Fibroblast of villous mesenchyme (primary cell): ENCODE measurements around the gene TMCO1. TPM values are rescaled to one million over a fixed set of nuclear protein-coding genes. Genes with fewer than 3 reads are reported as not detected.
"Not testable (repeated sequence)": the region's sequence is repeated elsewhere in the genome, so short reads cannot be mapped to it uniquely, and the experiment has no call there.

Experiments
- DNase-seq: peaks from one replicate; pipeline ENCODE4 v3.0.0-alpha.2; 2010; ENCODE audit warnings: low read depth
- H3K4me3 ChIP-seq: 2 replicates; pipeline ENCODE4 v1.5.1; 2011; ENCODE audit warnings: low read depth, mild to moderate bottlenecking, low read length
- total RNA-seq: library from RNA; depleted of rRNA; stranded (reverse); fragments of >200 nt; gene quantifications from 2 replicates; pipeline ENCODE4 v1.2.3, GENCODE V29; 2012
- TF ChIP-seq, protein P1 (sequence below): IDR thresholded peaks from 2 replicates; pipeline ENCODE4 v1.5.1; 2012; ENCODE audit warnings: low read depth, mild to moderate bottlenecking, low read length; ENCODE audit not compliant: insufficient read depth

The TMCO1 gene
- total RNA-seq, 1 donor, result 121 TPM

DNA sequence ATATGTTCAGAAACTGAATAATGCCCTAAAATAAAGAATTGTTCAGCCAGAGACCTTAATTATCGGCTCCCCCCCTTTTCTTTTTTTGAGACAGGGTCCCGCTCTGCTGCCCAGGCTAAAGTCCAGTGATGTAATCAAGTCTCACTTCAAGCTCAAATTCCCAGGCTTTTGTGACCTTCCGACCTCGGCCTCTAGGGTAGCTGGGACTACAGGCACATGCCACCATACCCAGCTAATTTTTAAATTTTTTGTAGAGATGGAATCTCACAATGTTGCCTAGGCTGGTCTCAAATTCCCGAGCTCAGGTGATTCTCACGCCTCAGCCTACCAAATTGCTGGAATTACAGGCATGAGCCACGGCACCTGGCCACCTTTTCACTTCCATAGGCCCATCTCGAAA, 26.5 kb downstream of the TMCO1 start:
- TF ChIP-seq, protein P1, sequence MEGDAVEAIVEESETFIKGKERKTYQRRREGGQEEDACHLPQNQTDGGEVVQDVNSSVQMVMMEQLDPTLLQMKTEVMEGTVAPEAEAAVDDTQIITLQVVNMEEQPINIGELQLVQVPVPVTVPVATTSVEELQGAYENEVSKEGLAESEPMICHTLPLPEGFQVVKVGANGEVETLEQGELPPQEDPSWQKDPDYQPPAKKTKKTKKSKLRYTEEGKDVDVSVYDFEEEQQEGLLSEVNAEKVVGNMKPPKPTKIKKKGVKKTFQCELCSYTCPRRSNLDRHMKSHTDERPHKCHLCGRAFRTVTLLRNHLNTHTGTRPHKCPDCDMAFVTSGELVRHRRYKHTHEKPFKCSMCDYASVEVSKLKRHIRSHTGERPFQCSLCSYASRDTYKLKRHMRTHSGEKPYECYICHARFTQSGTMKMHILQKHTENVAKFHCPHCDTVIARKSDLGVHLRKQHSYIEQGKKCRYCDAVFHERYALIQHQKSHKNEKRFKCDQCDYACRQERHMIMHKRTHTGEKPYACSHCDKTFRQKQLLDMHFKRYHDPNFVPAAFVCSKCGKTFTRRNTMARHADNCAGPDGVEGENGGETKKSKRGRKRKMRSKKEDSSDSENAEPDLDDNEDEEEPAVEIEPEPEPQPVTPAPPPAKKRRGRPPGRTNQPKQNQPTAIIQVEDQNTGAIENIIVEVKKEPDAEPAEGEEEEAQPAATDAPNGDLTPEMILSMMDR, result no peak
- no peak overlapping the region for H3K4me3 ChIP-seq
- DNase-seq, result no peak

DNA sequence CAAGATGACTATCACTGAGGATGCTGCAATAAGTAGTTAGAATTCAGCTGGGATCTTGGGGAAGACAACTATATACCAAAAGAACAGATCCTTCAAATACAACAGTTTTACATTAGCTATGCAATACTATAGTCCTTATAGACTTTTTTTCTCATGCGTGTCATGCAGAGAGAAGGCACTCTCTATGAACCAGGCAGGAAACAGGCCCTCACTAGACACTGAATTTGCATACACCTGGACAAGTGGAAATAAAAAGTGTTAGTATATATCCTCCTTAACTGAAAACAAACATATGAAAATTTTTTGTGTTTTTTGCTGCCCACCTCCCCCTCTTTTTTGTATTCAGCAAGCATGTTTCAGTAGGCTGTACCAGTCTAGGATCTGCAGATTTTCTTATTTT, 29.9 kb downstream of the TMCO1 start:
- TF ChIP-seq, protein P1, result no peak
- no peak overlapping the region for H3K4me3 ChIP-seq
- no peak for DNase-seq

DNA sequence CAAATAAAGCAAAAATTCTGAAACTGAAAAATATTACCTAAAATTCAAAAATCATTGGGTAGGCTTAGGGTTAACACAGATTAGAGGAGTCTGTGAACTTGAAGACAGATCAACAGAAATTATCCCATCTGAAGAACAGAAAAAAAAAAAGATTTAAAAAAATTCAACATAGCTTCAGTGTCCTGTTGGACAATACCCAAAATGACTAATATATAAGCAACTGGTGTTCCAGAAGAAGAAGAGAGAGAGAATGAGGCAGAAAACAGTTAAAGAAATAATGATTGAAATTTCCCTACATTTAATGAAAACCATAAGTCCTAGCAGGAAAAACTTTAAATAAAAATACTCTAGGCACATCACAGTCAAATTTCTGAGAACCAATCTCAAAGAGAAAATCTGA, 31.5 kb downstream of the TMCO1 start:
- no peak for DNase-seq

DNA sequence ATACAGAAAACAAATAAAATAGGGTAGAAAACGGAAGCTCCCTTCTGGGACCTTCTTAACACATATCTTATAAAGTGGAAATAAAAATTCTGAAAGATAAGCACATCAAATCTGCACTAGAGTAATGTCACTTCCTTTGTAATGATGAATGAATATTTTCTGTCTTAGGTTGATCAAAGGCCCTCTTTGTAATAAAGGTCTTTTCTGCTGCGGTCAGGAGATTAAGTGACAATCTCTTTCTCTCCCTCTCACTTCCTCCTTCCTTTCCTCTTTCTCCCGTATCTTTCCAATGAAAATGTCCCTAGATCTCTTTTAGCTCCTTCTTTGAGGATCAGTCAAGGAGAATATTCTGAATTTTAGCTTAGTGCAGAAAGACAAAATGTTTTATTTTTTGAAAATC, 33.8 kb downstream of the TMCO1 start:
- H3K4me3 ChIP-seq, result no peak overlapping the region
- TF ChIP-seq, protein P1, result no peak
- no peak for DNase-seq

More for the DNA sequence above, 31.5 kb downstream of the TMCO1 start:
- no peak overlapping the region for H3K4me3 ChIP-seq
- TF ChIP-seq, protein P1, result no peak

DNA sequence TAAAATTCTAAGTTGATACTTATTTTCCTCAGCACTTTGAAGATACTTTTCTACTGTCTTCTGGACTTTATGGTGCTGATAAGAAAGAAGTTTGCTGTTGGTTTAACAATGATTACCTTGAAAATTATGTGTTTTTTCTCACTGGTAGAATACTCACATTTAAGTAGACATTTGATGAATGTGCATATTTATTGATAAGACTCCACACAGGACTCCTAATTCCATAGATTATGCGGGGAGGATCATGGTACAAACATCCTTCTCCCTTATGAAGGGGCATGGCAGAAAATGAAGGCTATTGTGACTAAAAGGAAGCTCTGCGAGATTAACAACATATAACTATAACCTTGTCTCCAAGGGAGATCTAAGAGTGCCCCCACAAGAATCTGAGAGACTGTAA, 41.8 kb downstream of the TMCO1 start:
- no peak for DNase-seq
- H3K4me3 ChIP-seq, result no peak overlapping the region
- TF ChIP-seq, protein P1, result no peak

DNA sequence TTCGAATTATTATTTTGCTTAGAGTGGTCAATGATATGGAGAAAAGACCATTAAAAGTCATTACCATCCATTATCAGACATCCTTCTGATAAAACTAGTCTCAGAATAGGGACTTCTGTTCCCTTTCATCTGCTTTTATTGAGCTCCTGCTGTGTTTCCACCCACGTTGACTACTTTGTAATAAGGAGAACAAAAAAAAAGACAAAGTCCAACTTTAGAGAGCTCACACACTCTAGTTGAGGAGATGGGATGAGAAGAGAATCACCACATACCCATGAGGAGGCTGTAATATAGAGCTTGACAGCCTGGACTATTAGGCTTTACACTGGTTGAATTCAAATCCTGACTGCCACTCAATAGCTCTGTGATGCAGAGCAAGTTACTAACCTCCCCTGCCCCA, 42.5 kb downstream of the TMCO1 start:
- TF ChIP-seq, protein P1, result no peak
- H3K4me3 ChIP-seq, result no peak overlapping the region
- no peak for DNase-seq

DNA sequence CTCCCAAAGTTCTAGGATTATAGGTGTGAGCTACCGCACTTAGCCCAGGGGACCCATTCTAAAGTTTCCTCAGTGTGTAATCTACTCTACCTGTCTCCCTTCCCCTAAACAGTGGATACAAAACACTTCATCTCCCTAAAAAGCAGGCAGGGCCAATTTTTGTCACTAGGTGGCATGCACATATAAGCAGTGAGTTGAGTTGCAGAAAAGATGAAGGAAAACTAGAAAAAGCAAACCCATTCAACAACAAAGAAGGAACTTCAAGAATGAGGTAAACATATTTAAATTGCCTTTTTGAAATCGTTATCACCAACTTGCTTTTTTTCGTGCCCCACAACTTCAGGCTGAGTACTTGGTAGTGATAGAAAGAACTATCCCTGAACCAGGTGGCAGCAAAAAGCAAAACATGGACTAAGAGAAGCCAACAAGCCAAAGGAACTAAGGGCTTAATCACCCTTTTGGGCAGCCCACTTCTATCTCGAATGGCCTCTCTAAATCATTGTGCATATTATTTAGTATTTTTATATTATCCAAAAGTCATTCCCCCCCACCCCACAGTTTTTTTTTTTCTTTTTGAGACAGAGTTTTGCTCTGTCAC, 50.7 kb downstream of the TMCO1 start:
- TF ChIP-seq, protein P1, result peak; percentile 89
- peak; percentile 75 for DNase-seq
- no peak overlapping the region for H3K4me3 ChIP-seq

DNA sequence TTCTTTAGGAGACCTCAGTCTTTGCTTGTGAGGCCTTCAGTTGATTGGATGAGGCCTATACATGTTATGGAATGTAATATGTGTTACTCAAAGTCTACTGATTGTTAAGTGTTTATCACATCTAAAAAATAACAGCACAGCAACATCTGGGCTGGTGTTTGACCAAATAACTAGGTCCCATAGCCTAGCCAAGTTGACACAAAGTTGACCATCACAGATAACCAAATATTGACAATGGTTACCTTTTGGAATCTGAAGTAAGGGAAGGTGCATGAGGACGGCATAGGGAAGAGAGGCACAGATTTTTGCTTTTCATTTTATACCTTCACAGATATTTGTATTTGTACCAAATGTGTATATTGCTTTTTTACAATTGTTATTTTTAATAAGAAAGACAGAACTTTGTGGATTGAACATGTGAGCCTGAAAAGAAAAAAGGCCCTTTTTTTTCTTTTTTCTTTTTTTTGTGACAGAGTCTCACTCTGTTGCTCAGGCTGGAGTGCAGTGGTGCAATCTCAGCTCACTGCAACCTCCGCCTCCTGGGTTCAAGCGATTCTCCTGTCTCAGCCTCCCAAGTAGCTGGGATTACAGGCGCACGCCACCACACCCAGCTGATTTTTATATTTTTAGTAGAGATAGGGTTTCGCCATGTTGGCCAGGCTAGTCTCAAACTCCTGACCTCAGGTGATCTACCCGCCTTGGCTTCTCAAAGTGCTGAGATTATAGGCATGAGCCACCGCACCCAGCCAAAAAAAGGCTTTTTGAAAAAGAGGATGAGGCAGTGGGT, 52.2 kb downstream of the TMCO1 start:
- H3K4me3 ChIP-seq, DNase-seq: not testable (repeated sequence)
